ENCODE data around the gene ARHGEF17. TPM values are rescaled to one million over a fixed set of nuclear protein-coding genes. Genes with fewer than 3 reads are reported as not detected.

ARHGEF17 gene
- total RNA-seq, 2 donors from 2014 or later, result 0.06 to 0.42 TPM

GRCh38 chr11:73394416-73395296 lies 86.6 kb downstream of the ARHGEF17 start:
- Mint-ChIP-seq H3K4me1 (peaks cover 3% of the 10 kb centered on the region), H3K4me3 (no peak overlapping the region), H3K27me3 (no peaks in the 10 kb centered on the region), H3K9me3 (no peaks in the 10 kb centered on the region), H3K36me3 (ENCODE audit: low read depth) (peaks cover 62% of the 10 kb centered on the region), H3K27ac (no peak overlapping the region)
- no peak for ATAC-seq (replicated peaks)

DNA sequence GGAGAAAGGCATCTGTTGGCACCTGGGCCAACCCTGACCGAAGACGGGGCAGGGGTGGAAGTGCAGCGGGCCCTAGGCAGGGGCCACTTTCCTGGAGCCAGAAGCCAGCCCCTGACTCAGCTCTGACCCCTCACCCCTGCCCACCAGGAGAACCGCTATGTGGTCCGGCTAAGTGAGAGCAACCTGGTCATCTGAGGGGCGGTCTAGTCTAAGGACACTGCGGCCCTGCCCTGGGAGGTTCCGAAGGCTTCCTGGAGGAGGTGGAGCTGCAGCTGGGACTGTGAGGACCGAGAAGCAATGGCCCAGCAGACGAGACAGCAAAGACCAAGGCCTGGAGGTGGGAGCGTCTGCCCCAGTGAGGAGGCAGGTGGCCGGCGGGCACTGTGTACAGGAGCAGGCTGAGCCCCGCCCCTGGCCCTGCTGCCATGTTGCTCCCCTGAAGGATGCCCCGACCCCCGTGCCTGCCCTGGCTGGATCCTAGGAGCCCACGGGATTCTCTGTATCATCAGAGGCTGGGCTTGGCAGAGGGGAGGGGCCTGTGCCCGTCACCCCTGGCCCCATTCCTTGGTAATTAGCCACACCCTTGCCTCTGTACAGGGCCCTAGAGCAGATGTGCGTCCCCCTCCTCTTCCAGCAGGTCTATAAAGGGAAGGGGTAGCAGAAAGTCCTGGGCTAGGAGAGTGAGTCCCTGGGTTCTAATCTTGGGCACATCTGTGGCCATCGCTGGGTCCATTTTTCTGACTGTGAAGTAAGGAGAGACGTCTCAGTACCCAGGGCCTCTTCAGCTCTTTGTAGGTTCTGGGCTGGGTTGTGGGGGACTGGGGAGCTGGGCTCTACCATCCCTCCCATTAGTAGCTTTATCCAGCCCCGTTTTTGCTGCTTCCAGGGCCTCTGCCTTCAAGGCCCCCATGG lies 87.5 kb downstream of the ARHGEF17 start:
- Mint-ChIP-seq H3K27ac (no peak overlapping the region), H3K36me3 (ENCODE audit: low read depth) (peaks cover 57% of the 10 kb centered on the region), H3K4me1 (peaks cover 3% of the 10 kb centered on the region), H3K27me3 (no peaks in the 10 kb centered on the region), H3K4me3 (no peak overlapping the region), H3K9me3 (no peaks in the 10 kb centered on the region)
- no peak for ATAC-seq (replicated peaks)

- ATAC-seq (replicated peaks), result no peak
- Mint-ChIP-seq H3K27ac (peak overlapping the region; percentile 75), H3K9me3 (no peaks in the 10 kb centered on the region)
Measured at GRCh38 chr11:73396251-73396930, 88.3 kb downstream of the ARHGEF17 start.

DNA sequence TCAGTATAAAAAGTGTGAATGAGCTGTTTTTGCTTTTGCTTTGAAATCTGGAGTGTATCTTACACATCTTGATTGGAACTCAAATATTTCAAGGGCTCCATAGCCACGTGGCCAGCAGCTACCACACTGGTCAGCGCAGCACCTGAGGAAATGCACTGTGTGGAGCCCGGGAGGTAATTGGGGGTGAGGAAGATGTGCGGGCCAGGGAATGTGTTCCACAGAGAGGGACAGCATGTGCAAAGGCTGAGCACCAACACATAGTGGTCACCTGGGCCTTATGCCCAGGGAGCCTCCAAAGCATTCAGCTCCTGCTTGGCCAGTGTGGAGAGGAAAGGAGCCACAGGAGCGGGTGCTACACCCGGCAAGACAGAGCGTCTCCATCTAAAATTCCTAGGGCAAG lies 88.9 kb downstream of the ARHGEF17 start:
- H3K4me1 Mint-ChIP-seq, result peaks cover 3% of the 10 kb centered on the region
- no peaks in the 10 kb centered on the region for H3K9me3 Mint-ChIP-seq
- H3K36me3 Mint-ChIP-seq (ENCODE audit: low read depth), result peaks cover 61% of the 10 kb centered on the region
- no peak overlapping the region for H3K4me3 Mint-ChIP-seq
- ATAC-seq (replicated peaks), result no peak
- peak overlapping the region; percentile 75 for H3K27ac Mint-ChIP-seq
- no peaks in the 10 kb centered on the region for H3K27me3 Mint-ChIP-seq

More at GRCh38 chr11:73396251-73396930, 88.3 kb downstream of the ARHGEF17 start:
- Mint-ChIP-seq H3K36me3 (ENCODE audit: low read depth) (peaks cover 61% of the 10 kb centered on the region), H3K4me1 (peaks cover 3% of the 10 kb centered on the region), H3K4me3 (no peak overlapping the region), H3K27me3 (no peaks in the 10 kb centered on the region)

DNA sequence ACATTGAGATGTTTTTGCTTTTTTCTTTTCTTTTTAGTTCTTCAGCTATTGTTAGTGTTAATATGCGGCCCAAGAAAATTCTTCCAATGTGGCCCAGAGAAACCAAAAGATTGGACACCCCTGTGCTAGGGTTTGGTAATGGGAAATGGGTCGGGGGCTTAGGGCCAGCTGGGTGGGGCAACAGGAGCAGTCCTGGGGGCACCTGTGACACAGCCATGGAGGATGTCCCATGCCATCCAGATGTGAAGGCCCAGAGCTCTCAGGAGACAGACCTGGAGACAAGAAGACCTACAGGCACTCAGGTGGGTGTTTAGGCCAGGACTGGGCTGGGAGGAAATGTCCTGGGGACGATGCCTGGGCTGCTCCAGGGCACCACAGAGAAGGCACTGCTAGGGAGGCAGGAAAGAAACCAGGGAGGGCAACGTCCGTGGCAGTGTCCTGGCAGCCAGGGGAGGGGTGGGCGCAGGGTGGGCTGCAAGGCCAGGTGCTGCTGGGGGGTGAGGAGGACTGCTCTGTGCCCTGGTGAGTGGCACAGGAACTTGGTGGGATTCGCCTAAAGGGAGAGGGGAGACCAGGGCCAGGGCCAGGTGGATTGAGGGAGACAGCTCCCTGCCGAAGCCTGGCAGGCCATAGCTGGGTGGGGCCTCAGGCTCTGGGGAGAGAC lies 89.5 kb downstream of the ARHGEF17 start:
- H3K27ac Mint-ChIP-seq, result peak overlapping the region; percentile 75
- no peaks in the 10 kb centered on the region for H3K9me3 Mint-ChIP-seq

DNA sequence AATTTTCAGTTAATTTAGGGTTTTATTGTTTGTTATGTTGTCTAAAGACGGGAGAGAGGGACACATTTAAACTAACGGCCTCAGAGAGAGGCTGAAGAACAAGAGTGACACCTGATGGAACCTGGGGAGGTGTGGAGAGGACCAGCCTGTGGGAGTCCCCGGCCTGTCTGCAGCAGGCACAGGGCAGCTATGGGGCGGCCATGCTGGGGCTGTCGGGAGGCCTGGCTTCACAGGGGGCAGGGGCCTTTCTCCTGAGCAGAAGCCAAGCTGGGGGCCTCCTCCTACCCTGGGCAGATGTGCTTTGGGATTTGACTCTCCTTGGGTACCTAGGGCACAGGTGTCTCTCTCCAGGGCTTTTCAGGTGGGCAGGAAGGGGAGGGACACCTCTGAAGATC lies 90.1 kb downstream of the ARHGEF17 start:
- Mint-ChIP-seq H3K9me3 (no peaks in the 10 kb centered on the region), H3K4me1 (peaks cover 3% of the 10 kb centered on the region), H3K27ac (peak overlapping the region; percentile 75), H3K36me3 (ENCODE audit: low read depth) (peaks cover 59% of the 10 kb centered on the region), H3K4me3 (no peak overlapping the region), H3K27me3 (no peaks in the 10 kb centered on the region)
- ATAC-seq (replicated peaks), result peak; percentile 17

More for the DNA sequence above, 89.5 kb downstream of the ARHGEF17 start:
- Mint-ChIP-seq H3K27me3 (no peaks in the 10 kb centered on the region), H3K4me1 (peaks cover 3% of the 10 kb centered on the region), H3K36me3 (ENCODE audit: low read depth) (peaks cover 61% of the 10 kb centered on the region), H3K4me3 (no peak overlapping the region)
- ATAC-seq (replicated peaks), result no peak

GRCh38 chr11:73398721-73399120 lies 90.6 kb downstream of the ARHGEF17 start:
- Mint-ChIP-seq H3K4me1 (peaks cover 3% of the 10 kb centered on the region), H3K27me3 (no peaks in the 10 kb centered on the region), H3K9me3 (no peaks in the 10 kb centered on the region), H3K4me3 (no peak overlapping the region), H3K27ac (no peak overlapping the region), H3K36me3 (ENCODE audit: low read depth) (peaks cover 53% of the 10 kb centered on the region)
- peak; percentile 13 for ATAC-seq (replicated peaks)

DNA sequence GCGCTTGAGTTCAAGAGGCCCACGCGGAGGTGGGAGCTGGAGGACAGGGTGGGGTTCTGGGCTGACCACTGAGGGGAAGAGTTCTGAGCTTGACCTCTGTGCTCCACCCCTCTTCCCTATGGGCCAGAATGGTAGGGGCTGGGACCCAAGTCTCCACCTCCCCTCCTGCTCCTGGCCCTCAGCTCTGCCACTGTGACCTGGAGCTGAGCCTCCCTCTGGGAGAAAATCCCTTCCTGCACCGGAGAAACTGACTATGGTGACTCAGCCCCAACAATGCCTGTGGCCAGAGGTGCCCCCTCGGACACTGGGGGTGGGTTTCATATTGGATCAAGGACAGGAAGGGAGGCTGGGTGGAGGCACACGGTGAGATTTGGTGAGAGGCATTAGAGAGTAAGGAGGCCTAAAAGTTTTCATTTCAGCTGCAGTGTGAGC lies 91.1 kb downstream of the ARHGEF17 start:
- Mint-ChIP-seq H3K27me3 (no peaks in the 10 kb centered on the region), H3K4me1 (peaks cover 3% of the 10 kb centered on the region), H3K27ac (peak overlapping the region; percentile 83), H3K4me3 (no peak overlapping the region), H3K9me3 (no peaks in the 10 kb centered on the region), H3K36me3 (ENCODE audit: low read depth) (peaks cover 51% of the 10 kb centered on the region)
- ATAC-seq (replicated peaks), result no peak

GRCh38 chr11:73399636-73400035 lies 91.6 kb downstream of the ARHGEF17 start:
- H3K4me1 Mint-ChIP-seq, result peaks cover 3% of the 10 kb centered on the region
- H3K27me3 Mint-ChIP-seq, result no peaks in the 10 kb centered on the region
- peaks cover 47% of the 10 kb centered on the region for H3K36me3 Mint-ChIP-seq (ENCODE audit: low read depth)
- no peak for ATAC-seq (replicated peaks)
- no peak overlapping the region for H3K4me3 Mint-ChIP-seq
- peak overlapping the region; percentile 83 for H3K27ac Mint-ChIP-seq
- no peaks in the 10 kb centered on the region for H3K9me3 Mint-ChIP-seq

- Mint-ChIP-seq H3K27ac (peak overlapping the region; percentile 9), H3K4me3 (no peak overlapping the region), H3K36me3 (ENCODE audit: low read depth) (peaks cover 44% of the 10 kb centered on the region), H3K9me3 (no peaks in the 10 kb centered on the region), H3K27me3 (no peaks in the 10 kb centered on the region), H3K4me1 (peaks cover 3% of the 10 kb centered on the region)
- no peak for ATAC-seq (replicated peaks)
Measured at GRCh38 chr11:73400293-73400692, 92.2 kb downstream of the ARHGEF17 start.

DNA sequence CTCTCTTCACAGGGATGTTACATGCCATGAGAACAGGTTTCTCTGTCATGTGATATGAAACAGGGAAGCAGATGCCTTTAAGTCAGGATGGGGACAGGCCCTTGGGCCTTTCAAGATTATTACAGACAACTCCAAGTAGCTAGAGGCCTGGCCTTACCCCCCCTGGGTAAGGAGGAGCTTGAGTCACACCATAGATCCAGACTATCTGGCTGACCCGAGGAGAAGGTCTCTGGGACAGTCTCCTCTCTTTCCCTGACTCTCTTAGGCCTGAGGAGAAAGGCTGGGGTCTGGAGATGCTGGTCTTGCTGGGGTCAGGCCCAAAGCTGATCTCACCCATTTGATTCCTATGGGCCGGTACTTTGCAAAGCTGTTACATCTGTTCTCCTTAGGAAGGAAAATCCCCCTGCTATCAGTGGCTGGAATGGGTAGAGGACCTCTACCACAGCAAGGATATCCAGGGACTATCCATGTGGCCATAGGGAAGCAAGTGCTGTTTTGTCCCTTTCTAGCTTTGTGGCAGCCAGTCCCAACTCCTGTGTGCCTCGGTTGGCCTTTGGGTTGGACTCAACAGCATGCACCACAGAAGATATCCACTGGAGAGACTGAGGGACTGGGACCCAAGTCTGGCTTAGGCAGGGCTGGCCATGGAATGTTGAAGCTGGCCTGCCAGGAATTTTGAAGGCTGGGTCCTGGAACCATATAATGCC lies 93.3 kb downstream of the ARHGEF17 start:
- Mint-ChIP-seq H3K36me3 (ENCODE audit: low read depth) (peaks cover 45% of the 10 kb centered on the region), H3K27ac (peak overlapping the region; percentile 66), H3K4me3 (no peak overlapping the region), H3K9me3 (no peaks in the 10 kb centered on the region), H3K27me3 (no peaks in the 10 kb centered on the region), H3K4me1 (peaks cover 3% of the 10 kb centered on the region)
- ATAC-seq (replicated peaks), result no peak

- peak overlapping the region; percentile 66 for H3K27ac Mint-ChIP-seq
- no peaks in the 10 kb centered on the region for H3K27me3 Mint-ChIP-seq
- no peak overlapping the region for H3K4me3 Mint-ChIP-seq
- H3K9me3 Mint-ChIP-seq, result no peaks in the 10 kb centered on the region
- peaks cover 42% of the 10 kb centered on the region for H3K36me3 Mint-ChIP-seq (ENCODE audit: low read depth)
- H3K4me1 Mint-ChIP-seq, result no peaks in the 10 kb centered on the region
- no peak for ATAC-seq (replicated peaks)
Measured at GRCh38 chr11:73401924-73402833, 94.1 kb downstream of the ARHGEF17 start.
